ENCODE measurements around the gene RRP12.

The RRP12 gene

DNA sequence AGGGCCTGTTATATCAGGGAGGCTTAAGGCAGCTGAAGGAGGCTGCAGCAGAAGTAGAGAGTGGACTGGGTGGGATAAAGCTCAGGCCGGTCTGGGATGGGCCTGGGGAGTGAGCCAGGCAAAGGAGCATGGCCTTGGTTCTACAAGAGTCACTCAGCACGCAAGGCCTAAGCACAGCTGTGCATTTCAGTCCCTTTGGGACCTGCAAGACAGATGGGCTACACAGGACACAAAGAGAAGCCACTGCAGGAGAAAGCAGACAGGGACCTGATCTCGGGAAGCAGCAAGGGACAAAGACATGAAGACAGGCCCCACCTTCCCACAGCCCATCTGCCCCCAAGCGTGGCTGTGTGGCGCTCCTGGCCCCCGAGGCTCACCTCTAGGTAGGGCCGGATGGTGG, 29.4 kb downstream of the RRP12 start:
- H3K4me3 ChIP-seq (ENCODE audit: low read length) = no peak overlapping the region
- no peak for DNase-seq (ENCODE audit: low read depth)
- TF ChIP-seq, protein P1, sequence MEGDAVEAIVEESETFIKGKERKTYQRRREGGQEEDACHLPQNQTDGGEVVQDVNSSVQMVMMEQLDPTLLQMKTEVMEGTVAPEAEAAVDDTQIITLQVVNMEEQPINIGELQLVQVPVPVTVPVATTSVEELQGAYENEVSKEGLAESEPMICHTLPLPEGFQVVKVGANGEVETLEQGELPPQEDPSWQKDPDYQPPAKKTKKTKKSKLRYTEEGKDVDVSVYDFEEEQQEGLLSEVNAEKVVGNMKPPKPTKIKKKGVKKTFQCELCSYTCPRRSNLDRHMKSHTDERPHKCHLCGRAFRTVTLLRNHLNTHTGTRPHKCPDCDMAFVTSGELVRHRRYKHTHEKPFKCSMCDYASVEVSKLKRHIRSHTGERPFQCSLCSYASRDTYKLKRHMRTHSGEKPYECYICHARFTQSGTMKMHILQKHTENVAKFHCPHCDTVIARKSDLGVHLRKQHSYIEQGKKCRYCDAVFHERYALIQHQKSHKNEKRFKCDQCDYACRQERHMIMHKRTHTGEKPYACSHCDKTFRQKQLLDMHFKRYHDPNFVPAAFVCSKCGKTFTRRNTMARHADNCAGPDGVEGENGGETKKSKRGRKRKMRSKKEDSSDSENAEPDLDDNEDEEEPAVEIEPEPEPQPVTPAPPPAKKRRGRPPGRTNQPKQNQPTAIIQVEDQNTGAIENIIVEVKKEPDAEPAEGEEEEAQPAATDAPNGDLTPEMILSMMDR (conservative IDR thresholded peaks at IDR 0.05; ENCODE audit: low read length) = no peak

DNA sequence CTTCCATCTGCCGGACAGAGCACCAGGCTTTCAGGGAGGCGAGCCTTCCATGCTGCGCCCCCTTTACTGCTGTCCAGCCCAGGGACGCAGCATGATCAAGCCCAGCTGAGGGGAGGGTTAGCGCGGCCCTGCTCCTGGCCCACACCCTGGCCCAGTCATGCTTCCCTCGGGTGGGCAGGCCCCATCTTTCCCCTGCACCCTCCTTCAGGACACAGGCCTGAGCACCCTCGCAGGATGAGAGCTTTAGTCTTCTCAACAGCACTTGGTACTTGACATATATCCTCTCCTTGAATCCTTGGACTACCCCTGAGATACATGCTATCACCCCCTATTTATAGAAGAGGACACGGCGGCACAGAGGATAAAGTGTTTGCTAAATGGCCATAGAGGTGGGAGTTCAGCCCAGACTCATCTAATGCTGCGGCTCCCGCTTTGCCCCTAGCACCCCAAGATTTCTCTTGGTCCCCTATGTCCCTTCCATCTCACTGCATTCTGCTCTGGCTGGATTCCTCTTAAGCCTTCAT, 34.0 kb downstream of the RRP12 start:
- no peak overlapping the region for H3K4me3 ChIP-seq (ENCODE audit: low read length)
- TF ChIP-seq, protein P1 (conservative IDR thresholded peaks at IDR 0.05; ENCODE audit: low read length) = no peak
- no peak for DNase-seq (ENCODE audit: low read depth)

DNA sequence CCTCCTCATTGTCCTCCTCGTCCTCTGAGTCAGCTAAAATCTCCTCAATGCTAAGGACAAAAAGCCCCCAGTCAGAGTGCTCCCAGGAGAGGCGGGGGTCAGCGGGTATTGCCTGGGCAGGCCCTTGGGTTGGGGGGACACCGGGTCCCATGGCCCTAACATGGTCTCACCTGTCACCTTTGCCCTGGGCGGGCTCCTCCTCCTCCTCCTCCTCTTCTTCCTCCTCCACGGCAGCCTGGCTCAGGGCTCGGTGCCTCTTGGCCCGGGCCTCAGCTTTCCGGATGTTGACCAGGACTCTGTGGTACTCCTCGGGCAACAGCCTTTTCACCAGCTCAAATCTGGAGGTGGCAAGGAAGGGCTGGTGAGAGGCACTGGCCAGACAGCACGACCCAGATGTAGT, 34.6 kb downstream of the RRP12 start:
- no peak for DNase-seq (ENCODE audit: low read depth)
- no peak overlapping the region for H3K4me3 ChIP-seq (ENCODE audit: low read length)
- TF ChIP-seq, protein P1 (conservative IDR thresholded peaks at IDR 0.05; ENCODE audit: low read length) = no peak

DNA sequence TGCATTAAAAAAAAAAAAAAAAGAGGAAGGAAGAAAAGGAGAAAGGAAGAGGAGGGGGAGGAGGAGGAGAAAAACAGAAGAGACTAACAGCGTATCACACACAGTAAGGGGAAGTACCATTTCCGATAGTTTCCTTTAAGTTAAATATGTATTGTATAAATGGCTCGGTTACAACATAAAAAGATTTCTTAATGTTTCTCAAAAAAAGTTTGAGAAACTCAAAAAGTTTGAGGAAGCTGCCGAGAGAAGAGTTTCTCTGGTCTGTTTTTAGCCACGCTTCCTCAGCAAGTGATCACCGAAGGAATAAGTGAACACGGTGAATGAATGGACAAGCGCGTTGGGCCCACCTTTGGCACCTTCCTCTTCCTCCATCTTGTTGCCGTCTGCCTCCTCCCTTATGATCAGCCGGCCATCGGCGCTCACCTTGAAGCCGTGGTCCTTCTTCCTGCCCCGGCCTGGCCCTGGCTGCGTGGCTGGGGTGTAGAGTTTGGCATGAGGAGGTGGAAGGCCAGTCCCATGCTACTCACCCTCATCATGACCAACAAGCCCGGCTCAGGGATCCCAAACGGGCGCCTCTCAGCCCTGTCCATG, 35.3 kb downstream of the RRP12 start:
- no peak overlapping the region for H3K4me3 ChIP-seq (ENCODE audit: low read length)
- no peak for DNase-seq (ENCODE audit: low read depth)
- TF ChIP-seq, protein P1 (conservative IDR thresholded peaks at IDR 0.05; ENCODE audit: low read length) = no peak

DNA sequence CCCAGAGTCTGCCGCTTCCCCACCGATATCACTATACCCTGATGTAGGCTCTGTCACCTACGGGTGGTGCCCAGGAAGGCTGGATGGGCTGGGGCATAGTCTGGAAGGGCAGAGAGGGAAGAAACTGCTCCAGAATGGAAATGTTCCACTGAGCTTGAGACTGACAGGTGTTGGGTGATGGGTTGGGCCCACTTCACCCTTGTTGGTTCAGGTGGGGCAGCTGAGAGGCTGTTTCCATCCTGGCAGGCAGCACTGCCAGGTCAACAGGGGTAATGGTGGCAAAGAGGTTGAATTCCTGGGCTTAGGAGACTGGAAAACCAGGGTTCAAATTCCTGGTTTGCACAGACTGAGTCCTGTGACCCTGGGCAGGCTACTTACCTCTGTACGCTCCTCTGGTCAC, 38.1 kb downstream of the RRP12 start:
- no peak for DNase-seq (ENCODE audit: low read depth)
- no peak overlapping the region for H3K4me3 ChIP-seq (ENCODE audit: low read length)
- TF ChIP-seq, protein P1 (conservative IDR thresholded peaks at IDR 0.05; ENCODE audit: low read length) = no peak

DNA sequence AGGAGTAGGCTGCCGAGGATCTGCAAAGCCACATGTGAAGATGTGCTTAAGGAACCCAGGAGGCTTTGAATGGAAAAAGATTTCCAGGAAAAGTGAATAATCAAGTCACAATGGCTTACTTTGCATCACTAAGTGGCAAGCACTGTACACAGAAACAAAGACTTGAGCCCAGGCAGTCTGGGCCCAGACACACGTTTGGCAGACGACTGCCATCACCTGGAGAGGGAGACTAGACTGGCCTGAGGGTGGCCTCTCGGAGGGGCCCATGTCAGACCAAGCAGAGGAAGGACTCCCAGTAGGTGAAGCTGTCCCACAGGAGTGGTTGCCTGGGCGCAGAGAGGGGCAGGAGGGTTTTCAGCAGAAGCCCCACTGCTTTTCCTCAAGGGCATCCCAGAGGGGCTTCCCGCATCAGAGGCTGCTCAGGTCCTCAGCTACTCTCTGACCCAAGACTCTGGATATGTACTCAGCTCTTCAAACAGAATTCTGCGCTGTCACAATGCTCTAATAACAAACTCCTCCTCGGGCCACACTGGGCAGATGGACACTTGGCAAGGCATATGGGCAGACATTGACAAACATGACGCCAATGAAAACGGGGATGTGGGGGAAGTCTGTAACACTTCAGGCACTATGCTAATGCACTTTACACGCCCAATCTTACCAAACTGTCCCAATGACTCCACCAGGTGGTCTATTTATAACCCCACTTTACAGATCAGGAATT, 38.7 kb downstream of the RRP12 start:
- DNase-seq (ENCODE audit: low read depth) = no peak
- TF ChIP-seq, protein P1 (conservative IDR thresholded peaks at IDR 0.05; ENCODE audit: low read length) = no peak
- no peak overlapping the region for H3K4me3 ChIP-seq (ENCODE audit: low read length)

DNA sequence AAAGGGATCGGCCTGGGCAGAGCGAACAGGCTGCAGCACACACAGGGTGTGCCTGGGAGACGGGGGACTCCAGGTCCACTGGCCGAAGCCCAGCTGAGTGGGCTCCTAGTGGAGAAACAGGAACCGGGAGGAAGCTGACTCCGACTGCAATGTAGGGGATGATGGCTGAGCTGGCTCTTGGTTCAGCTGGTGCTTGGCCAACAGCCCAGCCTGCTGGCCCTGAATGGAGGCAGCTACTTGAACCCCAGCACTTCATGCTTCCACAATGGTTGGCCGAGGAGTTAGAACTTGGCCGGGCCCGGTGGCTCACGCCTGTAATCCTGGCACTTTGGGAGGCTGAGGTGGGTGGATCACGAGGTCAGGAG, 39.6 kb downstream of the RRP12 start:
- DNase-seq (ENCODE audit: low read depth) = no peak
- no peak overlapping the region for H3K4me3 ChIP-seq (ENCODE audit: low read length)
- TF ChIP-seq, protein P1 (conservative IDR thresholded peaks at IDR 0.05; ENCODE audit: low read length) = no peak

All from AG10803 (cell line).